KMS-11 (cell line): ENCODE measurements around the gene LTBR.
A peak's percentile ranks its signal among the peaks of the same experiment; 100 is the strongest.

Source experiments
- H2AFZ ChIP-seq: fragments of 200-600 bp; sonication (generic); 2 replicates; pipeline ENCODE4 v1.6.1; 2016; ENCODE audit warnings: antibody characterized with exemption, mixed run types, low read depth
- H3K27ac ChIP-seq: fragments of 200-600 bp; sonication (generic); 2 replicates; pipeline ENCODE4 v1.6.1; 2016; ENCODE audit warnings: mild to moderate bottlenecking, mixed run types
- H3K27me3 ChIP-seq: fragments of 200-600 bp; sonication (generic); 2 replicates; pipeline ENCODE4 v1.6.1; 2017; ENCODE audit warnings: mild to moderate bottlenecking, low read depth, mixed run types, moderate library complexity; ENCODE audit not compliant: insufficient read depth
- H3K36me3 ChIP-seq: fragments of 200-600 bp; sonication (generic); 2 replicates; pipeline ENCODE4 v1.6.1; 2017; ENCODE audit warnings: mild to moderate bottlenecking, mixed run types; ENCODE audit not compliant: insufficient read depth
- H3K4me1 ChIP-seq: fragments of 200-600 bp; sonication (generic); 2 replicates; pipeline ENCODE4 v1.6.1; 2016; ENCODE audit warnings: mild to moderate bottlenecking, low read depth, mixed run types; ENCODE audit not compliant: poor library complexity, severe bottlenecking
- H3K4me2 ChIP-seq: fragments of 200-600 bp; sonication (generic); 2 replicates; pipeline ENCODE4 v1.7.0; 2016; ENCODE audit warnings: mild to moderate bottlenecking, mixed run types
- H3K4me3 ChIP-seq: fragments of 200-600 bp; sonication (generic); IDR thresholded peaks from 2 replicates; pipeline ENCODE4 v1.6.1; 2017; ENCODE audit warnings: low read depth, low read length, mixed read lengths; ENCODE audit not compliant: insufficient read depth
- H3K79me2 ChIP-seq: fragments of 200-600 bp; sonication (generic); 2 replicates; pipeline ENCODE4 v1.6.1; 2016; ENCODE audit warnings: low read depth, mixed run types; ENCODE audit not compliant: insufficient read depth
- H3K9ac ChIP-seq: fragments of 200-600 bp; sonication (generic); 2 replicates; pipeline ENCODE4 v1.6.1; 2016; ENCODE audit warnings: mild to moderate bottlenecking, mixed run types
- H4K20me1 ChIP-seq: fragments of 200-600 bp; sonication (generic); 2 replicates; pipeline ENCODE4 v1.6.1; 2016; ENCODE audit warnings: mild to moderate bottlenecking, mixed run types; ENCODE audit not compliant: insufficient read depth
- CTCF ChIP-seq: fragments of 200-600 bp; sonication (generic); conservative IDR thresholded peaks from 2 replicates; pipeline ENCODE4 v1.6.1; 2017; ENCODE audit warnings: low read depth, mild to moderate bottlenecking, antibody characterized with exemption, low read length, moderate library complexity, mixed read lengths

The LTBR gene

GRCh38 chr12:6383572-6384498, at the start of gene LTBR:
LTBR (plus strand) TSS chr12:6384162; CDS start chr12:6384359, 197 bp downstream.
- H3K27me3 ChIP-seq = peaks cover 11% of the 10 kb centered on the region
- H2AFZ ChIP-seq = no peak within 1 kb of the TSS
- no peak for TF ChIP-seq CTCF
- no peak within 1 kb of the TSS for H3K9ac ChIP-seq
- no peaks in the 10 kb centered on the region for H3K4me1 ChIP-seq
- no peaks in the 10 kb centered on the region for H4K20me1 ChIP-seq
- no peak within 1 kb of the TSS for H3K27ac ChIP-seq
- H3K4me3 ChIP-seq = no peak within 1 kb of the TSS
- no peaks in the 10 kb centered on the region for H3K79me2 ChIP-seq
- no peaks in the 10 kb centered on the region for H3K36me3 ChIP-seq
- no peak within 1 kb of the TSS for H3K4me2 ChIP-seq

DNA sequence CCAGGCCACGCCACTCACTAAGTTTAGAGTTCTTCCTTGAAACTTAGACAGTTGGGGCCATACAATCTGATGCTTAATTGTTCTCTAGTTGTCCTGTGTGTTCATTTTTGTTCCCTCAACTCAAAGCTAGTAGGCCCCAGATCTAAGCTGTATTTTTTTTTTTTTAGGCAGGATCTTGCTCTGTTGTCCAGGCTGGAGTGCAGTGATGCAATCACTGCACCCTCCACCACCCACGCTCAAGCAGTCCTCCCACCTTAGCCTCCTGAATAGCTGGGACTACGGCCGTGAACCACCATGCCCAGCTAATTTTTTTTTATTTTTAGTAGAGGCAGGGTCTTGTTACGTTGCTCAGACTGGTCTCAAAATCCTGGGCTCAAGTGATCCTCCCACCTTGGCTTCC, 49.6 kb upstream of the LTBR start:
- Histone ChIP-seq H3K4me2 (no peak overlapping the region), H3K4me1 (peaks cover 16% of the 10 kb centered on the region), H3K4me3 (no peak overlapping the region), H3K36me3 (no peaks in the 10 kb centered on the region), H3K79me2 (no peaks in the 10 kb centered on the region), H3K27me3 (no peaks in the 10 kb centered on the region), H3K9ac (no peak overlapping the region), H4K20me1 (no peaks in the 10 kb centered on the region), H2AFZ (no peak overlapping the region), H3K27ac (no peak overlapping the region)
- no peak for TF ChIP-seq CTCF

DNA sequence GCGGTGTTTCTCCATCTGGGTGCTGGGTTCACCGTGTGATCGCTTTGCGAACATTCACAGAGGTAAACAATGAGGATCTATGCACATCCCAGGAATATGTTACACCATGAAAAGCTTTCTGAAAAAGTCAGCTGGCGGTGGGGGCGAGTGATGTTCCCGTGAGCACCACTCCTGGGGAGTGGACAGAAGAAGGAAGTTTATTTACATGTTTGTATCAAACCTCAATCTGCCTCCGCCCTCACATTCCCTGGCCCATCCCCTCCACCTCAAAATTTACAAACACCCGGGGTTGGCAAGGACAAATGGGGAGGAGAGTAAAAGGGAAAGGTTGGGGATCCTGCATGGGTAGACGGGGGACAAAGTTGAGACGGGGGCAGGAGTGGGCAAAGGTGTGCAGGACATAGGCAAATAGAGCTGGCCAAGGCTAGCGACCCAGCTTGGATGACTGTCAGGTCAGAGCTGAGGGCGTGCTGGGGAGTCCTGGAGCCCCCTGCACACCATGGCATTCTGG, 49.0 kb upstream of the LTBR start:
- no peak overlapping the region for H2AFZ ChIP-seq
- no peaks in the 10 kb centered on the region for H4K20me1 ChIP-seq
- no peak for TF ChIP-seq CTCF
- peaks cover 16% of the 10 kb centered on the region for H3K4me1 ChIP-seq
- H3K4me2 ChIP-seq = peak overlapping the region; percentile 29; the same call in 1 of the 2 replicates
- H3K79me2 ChIP-seq = no peaks in the 10 kb centered on the region
- no peaks in the 10 kb centered on the region for H3K36me3 ChIP-seq
- peak overlapping the region; percentile 42; the same call in 1 of the 2 replicates for H3K9ac ChIP-seq
- peak overlapping the region; percentile 56; the same call in 1 of the 2 replicates for H3K27ac ChIP-seq
- H3K4me3 ChIP-seq = no peak overlapping the region
- no peaks in the 10 kb centered on the region for H3K27me3 ChIP-seq

GRCh38 chr12:6335451-6336078, 48.4 kb upstream of the LTBR start:
- H4K20me1 ChIP-seq = no peaks in the 10 kb centered on the region
- H2AFZ ChIP-seq = no peak overlapping the region
- TF ChIP-seq CTCF = no peak
- no peak overlapping the region for H3K4me3 ChIP-seq
- peak overlapping the region; percentile 29; the same call in 1 of the 2 replicates for H3K4me2 ChIP-seq
- no peaks in the 10 kb centered on the region for H3K36me3 ChIP-seq
- peaks cover 19% of the 10 kb centered on the region for H3K4me1 ChIP-seq
- peak overlapping the region; percentile 42; the same call in 1 of the 2 replicates for H3K9ac ChIP-seq
- no peaks in the 10 kb centered on the region for H3K27me3 ChIP-seq
- H3K27ac ChIP-seq = peak overlapping the region; percentile 56
- no peaks in the 10 kb centered on the region for H3K79me2 ChIP-seq
